Naive thymus-derived CD8-positive, alpha-beta T cell (primary cell): ENCODE results near the gene LRRC61. TPM values are rescaled to one million over a fixed set of nuclear protein-coding genes. Genes with fewer than 3 reads are reported as not detected.
A peak's percentile ranks its signal among the peaks of the same experiment; 100 is the strongest.

Source experiments
- ATAC-seq, 2 donors: fragments of 150-1000 bp; cut with Tn5 transposase in 1 of 2; sonication (Bioruptor Pico), chemical (Tn5 transposase) in 1 of 2; 1 replicate in 1 of 2; 2 replicates in 1 of 2; pipeline ENCODE4 v1.10.0; 2021; ENCODE audit warnings: mild to moderate bottlenecking in 2 of 2, moderate library complexity in 2 of 2
- POLR2A ChIA-PET: fragments of 350-600 bp; sonication (Branson Sonifier 250); formaldehyde crosslinking; loops from one replicate; lab custom pipeline; 2021; ENCODE audit warnings: antibody characterized with exemption; lab: Charles Lee
- DNase-seq, 10 donors: peaks; one replicate each; pipeline versions ENCODE4 v3.0.0 to v3.0.0-alpha.2; 2020 to 2022
- H3K27ac Mint-ChIP-seq, 10 donors: one replicate each; pipeline ENCODE4 v1.8.0; 2020 to 2022; ENCODE audit warnings: mild to moderate bottlenecking in 10 of 10, mixed read lengths in 10 of 10, moderate library complexity in 4 of 10, inconsistent platforms in 1 of 10
- H3K27me3 Mint-ChIP-seq, 5 donors: one replicate each; pipeline ENCODE4 v1.8.0; 2021 to 2022; ENCODE audit warnings: mixed read lengths in 5 of 5
- H3K36me3 Mint-ChIP-seq, 3 donors: one replicate each; pipeline ENCODE4 v1.8.0; 2020 to 2022; ENCODE audit warnings: mixed read lengths in 3 of 3, mild to moderate bottlenecking in 2 of 3, inconsistent platforms in 1 of 3
- H3K4me1 Mint-ChIP-seq, 4 donors: one replicate each; pipeline ENCODE4 v1.8.0; 2021 to 2022; ENCODE audit warnings: mixed read lengths in 4 of 4
- H3K4me3 Mint-ChIP-seq, 10 donors: one replicate each; pipeline ENCODE4 v1.8.0; 2020 to 2022; ENCODE audit warnings: mild to moderate bottlenecking in 10 of 10, mixed read lengths in 10 of 10, moderate library complexity in 6 of 10, inconsistent platforms in 1 of 10
- H3K9me3 Mint-ChIP-seq, 9 donors: one replicate each; pipeline ENCODE4 v1.8.0; 2020 to 2022; ENCODE audit warnings: mixed read lengths in 9 of 9, mild to moderate bottlenecking in 3 of 9, inconsistent platforms in 1 of 9, moderate library complexity in 1 of 9
- polyA plus RNA-seq, 3 donors: library from polyadenylated mRNA; unstranded; fragments of 300-500 nt; fragmentation: Illumina TruSeq; gene quantifications; one replicate each; pipeline ENCODE4 v1.2.3, GENCODE V29; 2021
- total RNA-seq, 8 experiments: library from RNA in 2 of 8; stranded (reverse) in 2 of 8; gene quantifications; one replicate each; pipeline ENCODE4 v1.2.3 and lab custom pipeline; 2021 to 2026

LRRC61 gene
- total and polyA plus RNA-seq, 5 experiments from 2014 or later = 13.8 to 34.3 (median 17.8) TPM

DNA sequence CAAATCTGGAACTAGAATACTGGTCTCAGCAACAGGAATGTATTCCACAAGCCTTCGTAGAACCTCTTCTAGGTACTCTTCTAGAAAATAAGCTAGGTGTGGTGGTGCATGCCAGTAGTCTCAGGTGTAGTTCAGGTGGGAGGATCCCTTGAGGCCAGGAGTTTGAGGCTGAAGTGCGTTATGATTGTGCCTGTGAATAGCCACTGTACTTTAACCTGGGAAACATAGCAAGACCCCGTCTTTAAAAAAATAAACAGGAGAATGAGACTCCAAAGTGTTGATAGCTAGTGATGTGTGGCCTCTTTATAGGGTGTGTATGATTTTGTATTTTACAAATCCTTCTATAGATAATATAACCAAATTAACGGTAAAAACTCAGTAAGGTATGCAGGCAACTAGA is 54.5 kb downstream of the LRRC61 start:
- POLR2A ChIA-PET = interaction anchor here (0.9 to 2.5 kb wide), 6 partner anchors 9 to 28 kb away, joined by 3 to 37 read pairs (median 6); partner anchors contain the start of gene REPIN1
- Mint-ChIP-seq H3K9me3 (no peaks in the 10 kb centered on the region), H3K4me1 (peaks cover 31 to 74% (median 66%) of the 10 kb centered on the region in 4 donors), H3K27ac (peak overlapping the region in 9 of 10 donors; percentile 70 to 91 (median 88)), H3K27me3 (no peaks in the 10 kb centered on the region), H3K4me3 (peak overlapping the region; percentile 52 to 88 (median 80)), H3K36me3 (peaks cover 0 to 17% (median 0%) of the 10 kb centered on the region in 3 donors)
- no peak for DNase-seq
- no peak for ATAC-seq

DNA sequence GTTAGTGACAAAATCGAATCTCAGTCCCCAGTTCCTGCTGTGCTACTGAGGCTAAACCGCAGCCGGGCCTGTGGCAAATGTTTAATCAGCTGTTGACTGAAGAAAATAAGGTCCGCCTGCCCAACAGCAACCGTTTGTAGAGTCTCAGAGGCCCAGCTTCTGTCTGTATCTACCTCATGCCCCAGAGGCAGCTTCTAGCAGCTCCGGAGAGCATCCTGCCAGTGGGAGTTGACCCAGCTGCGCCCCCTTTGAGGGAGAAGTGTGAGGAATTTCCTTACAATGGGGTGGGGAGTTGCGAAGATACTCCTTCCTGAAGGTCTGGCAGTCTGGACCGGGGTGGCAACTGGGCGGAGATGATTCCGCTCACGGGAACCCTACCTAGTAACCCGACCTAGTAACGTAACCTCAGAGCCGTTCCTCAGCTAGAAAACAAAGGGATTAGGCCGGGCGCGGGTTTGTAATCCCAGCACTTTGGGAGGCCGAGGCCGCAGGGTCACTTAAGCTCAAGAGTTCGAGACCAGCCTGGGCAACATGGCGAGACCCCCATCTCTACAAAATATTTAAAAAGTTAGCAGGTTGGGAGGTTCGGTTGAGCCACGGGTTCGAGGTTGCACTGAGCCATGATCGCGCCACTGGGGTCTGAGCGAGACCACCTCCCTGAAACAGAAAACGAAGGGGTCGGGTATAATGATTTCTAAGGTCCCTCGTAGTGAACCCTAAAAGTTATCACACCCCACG is 55.1 kb downstream of the LRRC61 start:
- Mint-ChIP-seq H3K27ac (peak overlapping the region; percentile 82 to 91 (median 89)), H3K36me3 (peaks cover 0 to 11% (median 0%) of the 10 kb centered on the region in 3 donors), H3K4me1 (peaks cover 31 to 69% (median 67%) of the 10 kb centered on the region in 4 donors), H3K9me3 (no peaks in the 10 kb centered on the region), H3K27me3 (no peaks in the 10 kb centered on the region), H3K4me3 (peak overlapping the region; percentile 77 to 95 (median 83))
- ATAC-seq (no peak), DNase-seq (peak in 5 of 10 donors; percentile 24 to 45 (median 39))
- POLR2A ChIA-PET = interaction anchor here (0.6 to 2.5 kb wide), 8 partner anchors 9 to 195 kb away, joined by 3 to 37 read pairs (median 4); partner anchors contain the start of gene REPIN1

DNA sequence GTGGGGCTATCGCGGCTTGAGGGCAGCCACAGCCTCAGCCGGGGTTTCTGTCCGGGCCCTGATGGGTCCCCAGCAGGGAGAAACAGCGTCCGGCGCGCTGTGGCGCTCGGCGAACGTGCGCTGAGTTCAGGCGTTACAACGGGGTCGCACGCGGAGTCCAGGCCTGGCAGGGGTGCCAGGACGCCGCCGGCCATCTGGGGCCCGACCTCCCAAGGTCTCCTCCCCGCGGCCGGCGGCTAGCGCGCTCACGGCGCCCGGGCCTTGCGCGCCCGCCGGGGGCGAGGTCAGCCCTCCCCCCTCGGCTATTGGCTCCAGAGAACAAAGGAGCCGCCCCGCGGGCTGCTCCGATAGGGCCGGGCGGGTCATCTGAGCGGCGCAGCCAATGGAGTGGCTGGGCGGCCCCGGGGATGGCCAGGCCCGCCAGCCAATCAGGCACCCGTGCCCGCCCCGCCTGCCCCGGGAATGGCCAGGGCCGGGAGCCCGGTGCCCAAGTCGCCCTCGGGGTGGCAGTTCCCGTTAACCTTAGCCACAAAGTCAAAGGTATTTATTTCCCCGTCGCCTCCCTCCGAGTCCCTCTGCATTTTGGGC is 55.8 kb downstream of the LRRC61 start, which contains the start of gene ZNF775:
TSS of gene ZNF775 (plus strand) at position 478 of the 588 bp plus-strand sequence. CDS start 9,141 bp downstream, outside the sequence.
- Mint-ChIP-seq H3K27me3 (no peaks in the 10 kb centered on the region), H3K9me3 (no peaks in the 10 kb centered on the region), H3K27ac (peak within 1 kb of the TSS; percentile 85 to 93 (median 90)), H3K4me1 (peaks cover 27 to 65% (median 60%) of the 10 kb centered on the region in 4 donors), H3K4me3 (peak within 1 kb of the TSS; percentile 82 to 95 (median 90)), H3K36me3 (peaks cover 0 to 5% (median 0%) of the 10 kb centered on the region in 3 donors)
- peak; percentile 88 to 94 (median 91) for DNase-seq
- POLR2A ChIA-PET = interaction anchor here (1.0 to 2.5 kb wide), 6 partner anchors 10 to 27 kb away, joined by 3 to 37 read pairs (median 7); partner anchors contain the start of gene REPIN1
- ATAC-seq = peak; percentile 93 to 96

DNA sequence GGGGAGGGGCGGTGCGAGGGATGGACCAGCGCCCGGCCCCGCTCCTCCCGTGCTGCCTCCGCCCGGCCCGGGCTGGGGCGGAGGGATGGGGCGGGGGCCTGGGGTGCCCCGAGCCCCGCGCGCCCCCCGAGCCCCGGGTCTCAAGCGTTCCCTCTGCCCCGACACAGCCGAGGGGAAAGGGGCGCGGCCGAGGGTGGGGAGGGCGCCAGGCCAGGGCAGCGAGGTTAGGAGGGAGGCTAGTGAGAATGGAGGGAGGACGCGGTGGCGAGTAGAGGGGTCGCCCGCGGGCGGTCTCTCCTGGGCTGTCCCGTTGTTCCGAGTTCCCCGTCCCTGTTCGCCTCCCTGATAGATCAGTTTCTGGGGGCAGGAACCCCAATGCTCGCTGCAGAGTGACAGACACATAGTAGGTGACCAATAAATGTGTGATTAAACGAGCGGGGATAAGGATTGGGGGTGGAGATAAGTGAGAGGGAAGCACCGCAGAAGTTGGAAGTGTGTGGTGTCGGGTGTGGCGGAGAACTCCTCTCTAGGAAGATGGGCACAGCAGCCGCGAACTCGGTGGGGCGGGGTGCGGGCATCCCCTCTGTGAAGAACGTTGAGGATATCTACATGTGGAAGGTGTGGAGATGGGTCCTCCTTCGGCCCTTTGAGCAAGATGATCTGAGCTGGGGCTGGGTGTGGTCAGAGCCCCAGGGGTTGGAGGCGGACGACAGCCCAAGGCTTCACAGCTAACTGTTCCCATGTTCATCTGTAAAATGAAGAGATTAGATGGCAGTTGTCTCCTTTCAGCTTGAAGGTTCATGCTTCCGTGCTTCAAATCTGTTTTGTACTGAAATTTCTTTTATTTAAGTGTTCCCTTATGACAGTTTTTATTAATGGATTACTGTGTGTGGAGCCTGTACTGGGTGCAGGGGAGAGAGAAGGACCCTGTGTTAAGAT is 56.6 kb downstream of the LRRC61 start:
- Mint-ChIP-seq H3K36me3 (no peaks in the 10 kb centered on the region), H3K27me3 (no peaks in the 10 kb centered on the region), H3K9me3 (no peaks in the 10 kb centered on the region), H3K27ac (peak overlapping the region; percentile 28 to 93 (median 82)), H3K4me1 (peaks cover 23 to 58% (median 53%) of the 10 kb centered on the region in 4 donors), H3K4me3 (peak overlapping the region; percentile 82 to 95 (median 90))
- POLR2A ChIA-PET = interaction anchor here (1.3 to 2.5 kb wide), 4 partner anchors 10 to 25 kb away, joined by 4 to 37 read pairs (median 6); partner anchors contain the start of gene REPIN1
- ATAC-seq (peak in 1 of 2 donors; percentile 24), DNase-seq (no peak)

DNA sequence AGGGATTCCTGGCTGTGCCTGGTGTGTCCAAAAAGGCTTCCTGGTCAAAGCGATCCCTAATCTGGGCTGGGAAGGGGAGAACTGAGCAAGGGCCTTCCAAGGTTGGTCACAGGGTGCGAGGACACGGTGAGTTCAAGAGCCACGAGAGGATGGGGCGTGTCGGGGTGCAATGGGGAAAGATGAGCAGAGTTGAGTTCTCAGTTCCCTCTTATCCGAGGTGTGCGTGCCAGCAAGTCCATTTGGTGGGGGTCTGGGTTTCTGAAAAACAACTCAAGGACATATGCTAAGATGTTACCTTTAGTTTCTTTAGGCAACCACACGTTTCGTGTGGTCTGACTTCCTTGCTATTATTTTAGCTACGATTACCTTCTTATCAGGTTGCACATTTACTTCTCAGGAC is 57.3 kb downstream of the LRRC61 start:
- Mint-ChIP-seq H3K4me3 (peak overlapping the region; percentile 82 to 95 (median 90)), H3K27ac (peak overlapping the region in 6 of 10 donors; percentile 28 to 85 (median 75)), H3K27me3 (no peaks in the 10 kb centered on the region), H3K4me1 (peaks cover 23 to 51% (median 47%) of the 10 kb centered on the region in 4 donors), H3K36me3 (peaks cover 0 to 2% (median 0%) of the 10 kb centered on the region in 3 donors), H3K9me3 (no peaks in the 10 kb centered on the region)
- POLR2A ChIA-PET = interaction anchor here (1.3 to 1.8 kb wide), 3 partner anchors 11 to 25 kb away, joined by 4 to 6 read pairs (median 5); partner anchors contain the start of gene REPIN1
- no peak for ATAC-seq
- DNase-seq = peak in 1 of 10 donors; percentile 18

DNA sequence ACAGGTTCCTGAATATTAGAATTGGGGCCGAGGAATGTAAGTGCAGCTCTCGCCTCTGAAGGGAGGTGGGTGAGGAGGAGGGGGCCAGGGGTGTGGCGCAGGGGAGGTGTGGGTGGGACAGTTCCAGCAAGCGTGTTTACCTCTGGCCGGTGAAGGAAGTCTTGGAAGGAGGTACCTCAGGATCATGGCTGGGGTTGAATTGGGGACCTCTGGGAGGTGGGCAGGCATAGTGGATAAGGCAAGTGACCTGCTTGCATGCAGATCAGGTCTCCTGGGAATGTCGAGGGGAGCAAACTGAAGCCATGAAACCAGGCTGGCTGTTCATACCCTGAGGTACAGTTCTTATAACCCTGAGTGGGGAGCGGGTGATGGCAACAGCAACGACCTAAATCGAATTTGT is 57.9 kb downstream of the LRRC61 start:
- Mint-ChIP-seq H3K27ac (peak overlapping the region in 2 of 10 donors; percentile 31 to 39), H3K4me3 (peak overlapping the region in 3 of 10 donors; percentile 24 to 89 (median 41)), H3K9me3 (no peaks in the 10 kb centered on the region)

DNA sequence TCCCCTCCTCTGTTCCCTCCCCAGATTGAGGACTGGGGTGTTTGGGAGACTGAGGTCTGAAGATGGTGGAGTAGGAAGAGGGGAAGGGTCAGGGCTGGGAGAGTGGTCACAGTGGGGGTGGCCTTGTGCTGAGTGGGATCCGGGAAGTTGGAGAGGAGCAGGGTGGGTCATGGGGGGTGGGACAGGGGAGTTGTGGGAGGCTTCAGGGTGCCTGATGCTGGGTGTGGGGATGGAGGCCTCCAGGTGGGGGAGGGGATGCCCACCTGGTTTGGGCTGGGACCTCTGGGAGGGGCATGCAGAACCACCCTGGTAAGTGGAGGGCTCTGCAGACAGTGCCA is 58.6 kb downstream of the LRRC61 start:
- H3K27me3 Mint-ChIP-seq = no peaks in the 10 kb centered on the region
- peaks cover 0 to 2% (median 0%) of the 10 kb centered on the region in 3 donors for H3K36me3 Mint-ChIP-seq
- DNase-seq (peak in 1 of 10 donors; percentile 47), ATAC-seq (no peak)
- no peaks in the 10 kb centered on the region for H3K9me3 Mint-ChIP-seq
- peaks cover 14 to 39% (median 37%) of the 10 kb centered on the region in 4 donors for H3K4me1 Mint-ChIP-seq
- POLR2A ChIA-PET = no interaction called here
- H3K4me3 Mint-ChIP-seq = no peak overlapping the region
- peak overlapping the region in 1 of 10 donors; percentile 49 for H3K27ac Mint-ChIP-seq

More for the DNA sequence above, 57.9 kb downstream of the LRRC61 start:
- POLR2A ChIA-PET = interaction anchor here (1.8 kb wide), 1 partner anchor 13 kb away, joined by 4 read pairs; the partner anchor contains the start of gene REPIN1
- DNase-seq (peak in 1 of 10 donors; percentile 53), ATAC-seq (no peak)
- Mint-ChIP-seq H3K36me3 (peaks cover 0 to 2% (median 0%) of the 10 kb centered on the region in 3 donors), H3K27me3 (no peaks in the 10 kb centered on the region), H3K4me1 (peaks cover 18 to 45% (median 41%) of the 10 kb centered on the region in 4 donors)

DNA sequence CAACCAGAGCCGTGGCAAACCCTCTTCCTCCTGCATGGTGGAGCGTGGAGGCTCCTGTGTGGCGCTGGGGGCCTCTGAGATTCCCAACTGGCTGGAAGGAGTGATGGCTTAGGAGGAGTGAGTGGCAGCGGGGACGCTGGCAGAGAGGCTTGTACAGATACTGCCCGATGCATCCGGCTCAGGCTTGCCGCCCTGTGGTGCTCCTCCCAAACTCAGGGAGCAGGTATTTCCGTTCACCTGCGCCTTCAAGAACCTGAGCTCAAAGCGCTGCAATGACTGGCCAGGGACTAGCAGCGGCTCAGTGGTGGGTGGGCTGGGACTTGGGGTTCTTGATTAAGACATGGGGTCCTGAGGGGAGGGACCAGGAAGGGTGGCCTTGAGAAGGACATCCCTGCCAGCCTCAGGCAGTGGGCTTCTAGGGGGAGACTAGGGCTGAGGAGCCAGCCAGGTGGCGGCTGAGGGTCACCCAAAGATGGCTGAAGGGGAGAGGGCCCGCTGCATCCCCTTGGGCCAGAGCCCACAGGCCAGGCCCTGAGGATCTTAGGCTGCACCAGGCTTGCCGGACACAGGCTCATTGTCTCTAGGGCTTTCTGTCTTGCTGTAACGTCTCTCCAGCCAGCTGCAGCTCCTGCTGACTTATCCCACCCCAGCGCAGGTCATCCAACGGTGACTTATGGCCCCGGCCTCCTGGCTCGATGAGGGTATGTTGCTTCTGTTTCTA is 59.1 kb downstream of the LRRC61 start:
- peak overlapping the region in 1 of 10 donors; percentile 8 for H3K27ac Mint-ChIP-seq
- DNase-seq = peak in 1 of 10 donors; percentile 21
- H3K36me3 Mint-ChIP-seq = peaks cover 0 to 2% (median 0%) of the 10 kb centered on the region in 3 donors
- no peaks in the 10 kb centered on the region for H3K9me3 Mint-ChIP-seq
- H3K4me1 Mint-ChIP-seq = peaks cover 14 to 35% (median 33%) of the 10 kb centered on the region in 4 donors
- no peaks in the 10 kb centered on the region for H3K27me3 Mint-ChIP-seq
- ATAC-seq = no peak
- POLR2A ChIA-PET = no interaction called here
- H3K4me3 Mint-ChIP-seq = peak overlapping the region in 2 of 10 donors; percentile 41 to 51

DNA sequence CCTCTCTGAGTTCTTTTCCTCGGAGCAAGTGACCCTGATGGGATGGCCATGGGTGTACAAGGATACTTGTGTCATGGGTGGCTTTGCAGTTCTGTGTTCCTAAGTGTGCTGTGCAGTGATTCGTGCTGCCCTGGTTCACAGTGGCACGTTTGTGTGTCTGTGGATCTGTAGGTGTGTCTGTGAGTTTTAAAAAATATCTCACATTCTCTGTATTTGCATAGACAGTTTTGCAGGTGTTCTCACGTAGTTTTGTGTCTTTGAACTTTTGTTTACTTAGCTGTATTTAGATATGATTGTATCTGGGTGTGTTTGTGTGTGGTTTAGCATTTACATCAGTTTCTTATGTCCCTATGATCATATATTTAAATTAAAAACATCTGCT is 59.7 kb downstream of the LRRC61 start:
- no peaks in the 10 kb centered on the region for H3K27me3 Mint-ChIP-seq
- peaks cover 0 to 2% (median 0%) of the 10 kb centered on the region in 3 donors for H3K36me3 Mint-ChIP-seq
- H3K27ac Mint-ChIP-seq = peak overlapping the region in 2 of 10 donors; percentile 8 to 32
- no peaks in the 10 kb centered on the region for H3K9me3 Mint-ChIP-seq
- H3K4me3 Mint-ChIP-seq = no peak overlapping the region
- DNase-seq (no peak), ATAC-seq (no peak)
- peaks cover 11 to 29% (median 27%) of the 10 kb centered on the region in 4 donors for H3K4me1 Mint-ChIP-seq
- POLR2A ChIA-PET = interaction anchor here (1.2 kb wide), 1 partner anchor 22 kb away, joined by 6 read pairs; a partner anchor contains a TSS

DNA sequence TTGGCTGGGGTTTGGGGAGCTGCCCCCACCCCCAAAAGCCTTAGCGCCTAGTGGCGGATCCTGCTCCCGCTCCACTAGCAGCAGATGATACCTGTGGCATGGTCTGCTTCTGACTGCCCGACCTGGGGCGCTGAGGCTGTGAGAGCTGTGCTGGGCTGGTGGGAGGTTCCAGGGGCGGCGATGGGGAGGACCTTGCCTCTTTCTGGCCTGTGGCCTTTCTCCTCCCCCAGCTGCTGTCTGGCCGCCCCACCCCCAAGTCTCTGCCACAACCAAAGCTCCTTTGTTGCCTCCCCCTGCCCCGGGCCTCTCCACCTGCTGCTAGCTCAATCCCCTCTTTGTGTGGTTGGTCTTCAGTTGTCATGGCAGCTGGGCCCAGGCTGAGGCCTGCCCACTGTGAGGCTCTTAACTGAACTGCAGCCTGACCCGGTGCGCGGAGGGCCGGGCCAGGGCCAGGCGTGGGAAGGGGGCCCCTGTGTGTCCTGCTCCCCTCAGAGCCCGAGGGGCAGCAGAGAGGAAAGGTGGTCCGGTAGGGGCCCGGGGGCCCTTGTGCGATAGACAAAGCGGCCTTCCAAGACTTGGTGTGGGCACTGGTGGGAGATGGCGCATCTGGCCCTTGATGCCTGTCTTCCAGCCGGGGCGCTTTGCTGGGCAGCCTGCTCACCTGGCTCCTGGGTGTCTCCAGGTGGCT is 60.7 kb downstream of the LRRC61 start:
- Mint-ChIP-seq H3K27ac (peak overlapping the region in 1 of 10 donors; percentile 24), H3K27me3 (no peaks in the 10 kb centered on the region), H3K9me3 (no peaks in the 10 kb centered on the region), H3K4me3 (no peak overlapping the region), H3K36me3 (peaks cover 0 to 2% (median 0%) of the 10 kb centered on the region in 3 donors), H3K4me1 (peaks cover 11 to 24% (median 22%) of the 10 kb centered on the region in 4 donors)
- POLR2A ChIA-PET = interaction anchor here (1.2 to 2.5 kb wide), 2 partner anchors 14 to 21 kb away, joined by 6 to 9 read pairs; partner anchors contain the start of gene REPIN1
- ATAC-seq (no peak), DNase-seq (peak in 1 of 10 donors; percentile 52)
